Kidney (tissue), 14 donors: ENCODE results near the gene MTFP1. TPM values are rescaled to one million over a fixed set of nuclear protein-coding genes. Genes with fewer than 3 reads are reported as not detected.
A peak's percentile ranks its signal among the peaks of the same experiment; 100 is the strongest.

Experiments
- DNase-seq, 5 donors: peaks; one replicate each; pipeline ENCODE4 v3.0.0-alpha.2; 2013 to 2020
- FAIRE-seq: peaks from 2 replicates; lab custom pipeline; 2012; peaks lifted over from hg19 to GRCh38; lab: Jason Lieb, UNC
- H3K27ac ChIP-seq, 2 donors: one replicate each; pipeline ENCODE4 v1.7.0; 2013; ENCODE audit warnings: low read depth in 2 of 2, low read length in 2 of 2, inconsistent platforms in 1 of 2
- H3K27me3 ChIP-seq: one replicate; pipeline ENCODE4 v1.7.1; 2013; ENCODE audit warnings: low read length, inconsistent platforms; ENCODE audit not compliant: control insufficient read depth, insufficient read depth
- H3K36me3 ChIP-seq, 3 donors: one replicate each; pipeline versions ENCODE4 v1.7.0 to v1.7.1; 2013; ENCODE audit warnings: low read length in 3 of 3, control low read depth in 1 of 3, inconsistent platforms in 1 of 3; ENCODE audit not compliant: insufficient read depth in 3 of 3, control insufficient read depth in 2 of 3
- H3K4me1 ChIP-seq, 3 donors: one replicate each; pipeline versions ENCODE4 v1.7.0 to v1.7.1; 2013; ENCODE audit warnings: low read length in 3 of 3, inconsistent platforms in 1 of 3, low read depth in 1 of 3; ENCODE audit not compliant: control insufficient read depth in 2 of 3, insufficient read depth in 2 of 3
- H3K4me3 ChIP-seq, 3 donors: one replicate each; pipeline versions ENCODE4 v1.7.0 to v1.8.1; 2013; ENCODE audit warnings: low read length in 3 of 3, control low read depth in 1 of 3, inconsistent platforms in 1 of 3
- H3K9ac ChIP-seq, 3 donors: one replicate each; pipeline versions ENCODE4 v1.7.0 to v1.7.1; 2013; ENCODE audit warnings: low read length in 3 of 3, control low read depth in 1 of 3, inconsistent platforms in 1 of 3
- H3K9me3 ChIP-seq, 3 donors: one replicate each; pipeline versions ENCODE4 v1.7.0 to v1.7.1; 2013; ENCODE audit warnings: low read length in 3 of 3, control low read depth in 1 of 3, inconsistent platforms in 1 of 3; ENCODE audit not compliant: control insufficient read depth in 2 of 3, insufficient read depth in 1 of 3
- CTCF ChIP-seq: IDR thresholded peaks from 3 replicates; pipeline ENCODE4 v1.5.1; 2012; ENCODE audit warnings: mild to moderate bottlenecking, moderate library complexity, borderline replicate concordance; ENCODE audit not compliant: insufficient read depth; ENCODE audit errors: extremely low read depth
- intact Hi-C: fragments of 100-400 bp; cut with DNase I; formaldehyde crosslinking; loops from one replicate; pipeline ENCODE4 v1.11.1; 2022
- polyA plus RNA-seq: library from polyadenylated mRNA; stranded (reverse); fragments of 350-450 nt; fragmentation: Illumina TruSeq; extraction: RNeasy Lipid Tissue Mini Kit (QIAGEN cat#74804); gene quantifications from one replicate; pipeline ENCODE4 v1.2.3, GENCODE V29; 2014; ENCODE audit warnings: low read depth, low replicate concordance; ENCODE audit not compliant: insufficient read depth
- total RNA-seq: library from RNA; stranded (reverse); fragmentation: NEBNext Ultra II Directional; extraction: Animal tissue kit (Norgen Biotek cat#: 25700); gene quantifications from one replicate; pipeline ENCODE4 v1.2.1, GENCODE V29; 2021
- donor health status: control.
- donor health status: control.
- donor health status: control.
- donor health status: control.
- donor health status: control.
- donor health status: DM: yes; HTN: yes; CAD: no.
- donor health status: Normal renal cell carcinoma (clear cell type).

MTFP1 gene
- total and polyA plus RNA-seq, 2 donors from 2014 or later = 8.1 to 82.6 TPM

- Histone ChIP-seq H3K9me3 (no peaks in the 10 kb centered on the region), H3K36me3 (no peaks in the 10 kb centered on the region), H3K4me3 (no peak overlapping the region), H3K4me1 (peaks cover 0 to 16% (median 11%) of the 10 kb centered on the region in 3 donors), H3K27me3 (no peaks in the 10 kb centered on the region), H3K27ac (peak overlapping the region; percentile 56 to 78), H3K9ac (peak overlapping the region in 1 of 3 donors; percentile 23)
- intact Hi-C loops = no loop called here
- TF ChIP-seq CTCF = no peak
- DNase-seq = no peak
- no peak for FAIRE-seq
These were observed 32.3 kb upstream of the MTFP1 start for GRCh38 chr22:30393322-30393680.

- intact Hi-C loops = no loop called here
- FAIRE-seq = no peak
These were observed 31.7 kb upstream of the MTFP1 start for GRCh38 chr22:30393885-30394284.

GRCh38 chr22:30396871-30397655 is 28.5 kb upstream of the MTFP1 start, which contains the start of gene SEC14L2:
Gene SEC14L2 (plus strand): TSS chr22:30397018. CDS start chr22:30397117, 99 bp downstream.
- no peak for FAIRE-seq
- intact Hi-C loops = no loop called here
- Histone ChIP-seq H3K36me3 (no peaks in the 10 kb centered on the region), H3K27me3 (no peaks in the 10 kb centered on the region), H3K4me3 (peak within 1 kb of the TSS; percentile 39 to 62 (median 41)), H3K4me1 (peaks cover 0 to 19% (median 16%) of the 10 kb centered on the region in 3 donors), H3K9ac (peak within 1 kb of the TSS in 2 of 3 donors; percentile 19 to 58), H3K9me3 (no peaks in the 10 kb centered on the region), H3K27ac (peak within 1 kb of the TSS in 1 of 2 donors; percentile 22)
- DNase-seq = peak; percentile 67 to 86 (median 74)
- no peak for TF ChIP-seq CTCF

More at GRCh38 chr22:30393885-30394284, 31.7 kb upstream of the MTFP1 start:
- TF ChIP-seq CTCF = no peak
- Histone ChIP-seq H3K27me3 (no peaks in the 10 kb centered on the region), H3K36me3 (no peaks in the 10 kb centered on the region), H3K4me1 (peaks cover 0 to 19% (median 15%) of the 10 kb centered on the region in 3 donors), H3K9me3 (no peaks in the 10 kb centered on the region), H3K27ac (no peak overlapping the region), H3K4me3 (no peak overlapping the region), H3K9ac (no peak overlapping the region)
- no peak for DNase-seq
